CD4-positive, alpha-beta T cell (primary cell): ENCODE data around the gene GHITM. TPM values are rescaled to one million over a fixed set of nuclear protein-coding genes. Genes with fewer than 3 reads are reported as not detected.

Experiments used
- ATAC-seq: fragments of 200-7000 bp; cut with Tn5 transposase; one replicate; pipeline ENCODE4 v1.10.0; 2022; ENCODE audit warnings: mild to moderate bottlenecking; ENCODE audit not compliant: poor library complexity
- CTCF ChIA-PET: fragments of 350-600 bp; sonication (Branson Sonifier 250); formaldehyde crosslinking; loops from one replicate; lab custom pipeline; 2021; ENCODE audit warnings: antibody characterized with exemption, inconsistent platforms; lab: Charles Lee
- POLR2A ChIA-PET: fragments of 350-600 bp; sonication (Branson Sonifier 250); formaldehyde crosslinking; loops from one replicate; lab custom pipeline; 2021; ENCODE audit warnings: antibody characterized with exemption, inconsistent platforms; lab: Charles Lee
- DNase-seq, 14 experiments: peaks; one replicate each; pipeline ENCODE4 v3.0.0-alpha.2; 2013 to 2020; ENCODE audit warnings: mixed read lengths in 2 of 14
- H3K27ac ChIP-seq, 2 donors: one replicate each; pipeline versions ENCODE4 v1.5.1 to v1.7.0; 2013; ENCODE audit warnings: low read length in 2 of 2, low read depth in 1 of 2, mild to moderate bottlenecking in 1 of 2
- H3K27me3 ChIP-seq, 2 experiments: 1 replicate in 1 of 2; 2 replicates in 1 of 2; pipeline versions ENCODE4 v1.6.1 to v1.7.0; 2013; ENCODE audit warnings: low read length in 2 of 2, control low read depth in 1 of 2, mild to moderate bottlenecking in 1 of 2, moderate library complexity in 1 of 2; ENCODE audit not compliant: insufficient read depth in 2 of 2, control insufficient read depth in 1 of 2
- H3K36me3 ChIP-seq: one replicate; pipeline ENCODE4 v1.6.1; 2013; ENCODE audit warnings: low read length, control low read depth; ENCODE audit not compliant: insufficient read depth
- H3K4me1 ChIP-seq: one replicate; pipeline ENCODE4 v1.6.1; 2013; ENCODE audit warnings: low read length, control low read depth; ENCODE audit not compliant: insufficient read depth
- H3K4me3 ChIP-seq: one replicate; pipeline ENCODE4 v1.5.1; 2013; ENCODE audit warnings: mild to moderate bottlenecking, low read length, moderate library complexity
- H3K9me3 ChIP-seq, 2 experiments: 1 replicate in 1 of 2; 2 replicates in 1 of 2; pipeline versions ENCODE4 v1.6.1 to v1.7.0; 2013; ENCODE audit warnings: low read length in 2 of 2, mild to moderate bottlenecking in 2 of 2, control low read depth in 1 of 2, moderate library complexity in 1 of 2; ENCODE audit not compliant: control insufficient read depth in 1 of 2, insufficient read depth in 1 of 2
- H3K27ac Mint-ChIP-seq: one replicate; pipeline ENCODE4 v1.8.0; 2020; ENCODE audit warnings: mixed read lengths
- H3K27me3 Mint-ChIP-seq: one replicate; pipeline ENCODE4 v1.8.0; 2021; ENCODE audit warnings: mixed read lengths
- H3K36me3 Mint-ChIP-seq: one replicate; pipeline ENCODE4 v1.8.0; 2021; ENCODE audit warnings: low read depth, mixed read lengths
- H3K4me1 Mint-ChIP-seq: one replicate; pipeline ENCODE4 v1.8.0; 2021; ENCODE audit warnings: low read depth, mixed read lengths
- H3K4me3 Mint-ChIP-seq: one replicate; pipeline ENCODE4 v1.8.0; 2020; ENCODE audit warnings: mild to moderate bottlenecking, mixed read lengths
- H3K9me3 Mint-ChIP-seq: one replicate; pipeline ENCODE4 v1.8.0; 2020; ENCODE audit warnings: mixed read lengths
- CTCF ChIP-seq: fragments of 200-600 bp; IDR thresholded peaks from one replicate; pipeline ENCODE4 v1.8.0; 2022; ENCODE audit warnings: antibody characterized with exemption, mild to moderate bottlenecking
- intact Hi-C, 2 experiments: fragments of 100-400 bp; cut with DNase I in 1 of 2; cut with micrococcal nuclease in 1 of 2; formaldehyde crosslinking; loops; one replicate each; pipeline versions ENCODE4 v1.15.1 to v1.9.0; 2023 to 2025; cut with DNase I, micrococcal nuclease
- total RNA-seq, 174 experiments: library from RNA in 2 of 174; stranded (reverse) in 2 of 174; gene quantifications; one replicate each; pipeline ENCODE4 v1.2.3 and lab custom pipeline; 2021 to 2026

Gene GHITM
- total RNA-seq, 2 experiments from 2014 or later: 64.7 to 67.9 TPM

GRCh38 chr10:84126785-84127167, 12.5 kb upstream of the GHITM start:
- no peak overlapping the region for H3K4me3 ChIP-seq
- Mint-ChIP-seq H3K27me3 (peaks cover 38% of the 10 kb centered on the region), H3K4me1 (no peaks in the 10 kb centered on the region), H3K4me3 (no peak overlapping the region), H3K27ac (no peak overlapping the region), H3K9me3 (peaks cover 16% of the 10 kb centered on the region), H3K36me3 (peaks cover 15% of the 10 kb centered on the region)
- TF ChIP-seq CTCF: no peak
- no peaks in the 10 kb centered on the region for H3K4me1 ChIP-seq
- DNase-seq (no peak), ATAC-seq (no peak)
- intact Hi-C loops: no loop called here
- ChIA-PET CTCF (no interaction called here), POLR2A (no interaction called here)
- H3K27ac ChIP-seq: no peak overlapping the region
- H3K27me3 ChIP-seq: peaks cover 6 to 18% of the 10 kb centered on the region in 2 experiments
- no peaks in the 10 kb centered on the region for H3K36me3 ChIP-seq
- peaks cover 15 to 22% of the 10 kb centered on the region in 2 experiments for H3K9me3 ChIP-seq

GRCh38 chr10:84135836-84136235, 3.5 kb upstream of the GHITM start:
- ATAC-seq (no peak), DNase-seq (no peak)
- H3K4me1 ChIP-seq: peaks cover 17% of the 10 kb centered on the region
- Mint-ChIP-seq H3K9me3 (no peaks in the 10 kb centered on the region), H3K27me3 (peaks cover 9% of the 10 kb centered on the region), H3K4me3 (no peak overlapping the region), H3K4me1 (peaks cover 11% of the 10 kb centered on the region), H3K27ac (no peak overlapping the region), H3K36me3 (peaks cover 21% of the 10 kb centered on the region)
- H3K36me3 ChIP-seq: no peaks in the 10 kb centered on the region
- ChIA-PET CTCF (no interaction called here), POLR2A (no interaction called here)
- H3K27me3 ChIP-seq: no peaks in the 10 kb centered on the region
- TF ChIP-seq CTCF: no peak
- H3K4me3 ChIP-seq: no peak overlapping the region
- no peak overlapping the region for H3K27ac ChIP-seq
- intact Hi-C loops: no loop called here
- no peaks in the 10 kb centered on the region for H3K9me3 ChIP-seq

DNA sequence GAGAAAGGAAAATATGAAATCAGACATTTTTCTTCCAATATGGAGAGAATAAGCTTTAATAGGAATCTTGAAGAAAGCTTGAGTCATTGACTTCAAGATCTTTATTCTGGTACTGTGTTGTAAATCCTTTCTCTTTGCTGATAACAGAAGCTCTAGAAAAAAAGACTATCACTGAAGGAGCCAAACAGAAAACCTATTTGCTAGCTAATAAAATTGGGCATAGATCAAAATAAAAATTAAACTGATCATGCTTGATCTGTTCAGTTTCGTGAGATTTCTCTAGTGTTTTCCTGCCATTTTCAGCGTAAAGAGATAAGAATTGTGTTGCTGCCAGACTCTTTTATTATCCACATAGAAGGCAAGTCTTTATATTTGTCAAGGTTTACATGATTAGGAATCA, 1.5 kb upstream of the GHITM start:
- peak overlapping the region; percentile 75 for H3K4me3 Mint-ChIP-seq

More for the DNA sequence above, 1.5 kb upstream of the GHITM start:
- DNase-seq (no peak), ATAC-seq (no peak)
- Mint-ChIP-seq H3K36me3 (peaks cover 36% of the 10 kb centered on the region), H3K27ac (peak overlapping the region; percentile 97), H3K27me3 (no peaks in the 10 kb centered on the region), H3K4me1 (peaks cover 26% of the 10 kb centered on the region), H3K9me3 (no peaks in the 10 kb centered on the region)
- H3K27ac ChIP-seq: no peak overlapping the region
- CTCF ChIA-PET: no interaction called here
- H3K9me3 ChIP-seq: no peaks in the 10 kb centered on the region
- no peak for TF ChIP-seq CTCF
- no peaks in the 10 kb centered on the region for H3K27me3 ChIP-seq
- intact Hi-C loops: loop anchor here in 1 of 2 experiments (2.0 kb wide), 1 partner anchor 191 kb away; the partner anchor contains the start of gene CCSER2
- H3K36me3 ChIP-seq: peaks cover 16% of the 10 kb centered on the region
- no peak overlapping the region for H3K4me3 ChIP-seq
- POLR2A ChIA-PET: interaction anchor here (1.7 kb wide), 1 partner anchor 191 kb away, joined by 14 read pairs; the partner anchor contains the start of gene CCSER2
- peaks cover 20% of the 10 kb centered on the region for H3K4me1 ChIP-seq
